Vagina (tissue), 2 donors: ENCODE measurements around the gene RALGPS2. TPM values are rescaled to one million over a fixed set of nuclear protein-coding genes. Genes with fewer than 3 reads are reported as not detected.

Experiments used
- DNase-seq, 2 donors: peaks; one replicate each; pipeline ENCODE4 v3.0.0-alpha.2; 2017; ENCODE audit errors: extremely low spot score in 2 of 2
- H3K27ac ChIP-seq: fragments of 200-600 bp; sonication (generic); one replicate; pipeline ENCODE4 v1.5.1; 2019
- H3K27me3 ChIP-seq: fragments of 200-600 bp; sonication (generic); one replicate; pipeline ENCODE4 v1.5.1; 2019
- H3K36me3 ChIP-seq, 2 donors: fragments of 200-600 bp; sonication (generic); one replicate each; pipeline ENCODE4 v1.5.1; 2017 to 2019
- H3K4me1 ChIP-seq: fragments of 200-600 bp; sonication (generic); one replicate; pipeline ENCODE4 v1.5.1; 2019
- H3K4me3 ChIP-seq, 2 donors: fragments of 200-600 bp; sonication (generic); 1 replicate in 1 of 2; 2 replicates in 1 of 2; pipeline ENCODE4 v1.5.1; 2016 to 2019
- H3K9me3 ChIP-seq: fragments of 200-600 bp; sonication (generic); one replicate; pipeline ENCODE4 v1.5.1; 2019
- CTCF ChIP-seq, 3 experiments: fragments of 450-650 bp in 2 of 3; fragments of 200-600 bp in 1 of 3; sonication (generic) in 1 of 3; IDR thresholded peaks; one replicate each; pipeline ENCODE4 v1.5.1; 2017 to 2019; ENCODE audit warnings: antibody characterized with exemption in 3 of 3, mild to moderate bottlenecking in 2 of 3, moderate library complexity in 2 of 3
- POLR2A ChIP-seq, 2 donors: fragments of 450-650 bp; IDR thresholded peaks; one replicate each; pipeline ENCODE4 v1.6.1; 2017; ENCODE audit warnings: antibody characterized with exemption in 2 of 2, mild to moderate bottlenecking in 2 of 2, moderate library complexity in 2 of 2
- POLR2AphosphoS5 ChIP-seq, 2 donors: sonication (generic); formaldehyde crosslinking; IDR thresholded peaks; one replicate each; pipeline ENCODE4 v1.9.0; 2017; ENCODE audit warnings: antibody characterized with exemption in 2 of 2, mild to moderate bottlenecking in 2 of 2, low read depth in 1 of 2; ENCODE audit not compliant: insufficient read depth in 1 of 2
- intact Hi-C: fragments of 100-400 bp; cut with DNase I; formaldehyde crosslinking; loops from one replicate; pipeline ENCODE4 v1.15.1; 2023
- total RNA-seq: library from RNA; depleted of rRNA; stranded (reverse); fragments of >200 nt; gene quantifications from one replicate; pipeline ENCODE4 v1.2.3, GENCODE V29; 2016

The RALGPS2 gene
- total RNA-seq, 1 donor from 2014 or later = 20.4 TPM

- TF ChIP-seq POLR2A (IDR thresholded peaks at IDR 0.05) = no peak
- TF ChIP-seq POLR2AphosphoS5 (IDR thresholded peaks at IDR 0.05; ENCODE audit: insufficient read depth in 1 of 2, low read depth in 1 of 2) = no peak
- no peak for TF ChIP-seq CTCF (IDR thresholded peaks at IDR 0.05)
Measured at GRCh38 chr1:178923512-178923911, 198.5 kb downstream of the RALGPS2 start.

DNA sequence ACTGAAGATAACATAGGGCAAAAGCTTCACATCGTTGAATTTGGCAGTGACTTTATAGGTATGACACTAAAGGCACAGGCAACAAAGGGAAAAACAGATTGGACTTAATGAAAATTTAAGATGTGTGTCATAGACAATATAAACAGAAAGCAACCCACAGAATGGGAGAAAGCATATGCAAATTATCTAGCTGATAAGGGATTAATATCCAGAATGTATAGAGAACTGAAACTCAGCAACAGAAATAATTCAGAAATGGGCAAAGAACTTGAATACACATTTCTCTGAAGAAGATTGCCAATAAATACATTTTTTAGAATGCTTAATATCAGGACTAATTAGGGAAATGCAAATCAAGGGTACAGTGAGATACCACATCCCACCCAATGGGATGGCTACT lies 201.0 kb downstream of the RALGPS2 start:
- no peaks in the 10 kb centered on the region for H3K9me3 ChIP-seq
- no peak for DNase-seq
- H3K4me1 ChIP-seq = peaks cover 2% of the 10 kb centered on the region
- H3K36me3 ChIP-seq = no peaks in the 10 kb centered on the region
- no peak overlapping the region for H3K4me3 ChIP-seq
- TF ChIP-seq POLR2AphosphoS5 (IDR thresholded peaks at IDR 0.05; ENCODE audit: insufficient read depth in 1 of 2, low read depth in 1 of 2) = no peak
- TF ChIP-seq CTCF (IDR thresholded peaks at IDR 0.05) = no peak
- TF ChIP-seq POLR2A (IDR thresholded peaks at IDR 0.05) = no peak
- intact Hi-C loops = no loop called here
- H3K27me3 ChIP-seq = no peaks in the 10 kb centered on the region
- no peak overlapping the region for H3K27ac ChIP-seq

More at GRCh38 chr1:178923512-178923911, 198.5 kb downstream of the RALGPS2 start:
- H3K4me3 ChIP-seq = no peak overlapping the region
- intact Hi-C loops = no loop called here
- H3K27ac ChIP-seq = no peak overlapping the region
- H3K36me3 ChIP-seq = no peaks in the 10 kb centered on the region
- H3K4me1 ChIP-seq = no peaks in the 10 kb centered on the region
- no peaks in the 10 kb centered on the region for H3K27me3 ChIP-seq
- no peak for DNase-seq
- no peaks in the 10 kb centered on the region for H3K9me3 ChIP-seq

DNA sequence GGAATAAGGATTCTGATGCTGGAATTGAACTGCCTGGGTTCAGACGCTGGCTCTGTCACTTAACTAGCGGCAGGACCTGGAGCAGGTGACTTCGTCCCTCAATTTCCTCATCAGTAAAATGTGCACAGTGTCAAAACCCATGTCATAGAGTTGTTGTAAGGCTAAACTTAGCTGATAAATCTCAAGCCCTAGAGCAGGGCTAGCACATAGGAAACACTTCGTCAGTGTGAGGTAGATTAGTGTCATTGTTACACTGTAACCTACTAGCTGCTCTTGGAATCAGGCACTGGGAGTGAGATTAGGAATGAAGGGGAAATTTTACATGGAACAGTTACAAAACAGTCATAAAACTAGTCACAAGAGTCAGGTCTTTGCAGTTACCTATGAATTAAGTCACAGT lies 202.0 kb downstream of the RALGPS2 start:
- no peak overlapping the region for H3K27ac ChIP-seq
- DNase-seq = no peak
- intact Hi-C loops = no loop called here
- H3K36me3 ChIP-seq = no peaks in the 10 kb centered on the region
- no peak overlapping the region for H3K4me3 ChIP-seq
- no peaks in the 10 kb centered on the region for H3K27me3 ChIP-seq
- TF ChIP-seq POLR2A (IDR thresholded peaks at IDR 0.05) = no peak
- TF ChIP-seq CTCF (IDR thresholded peaks at IDR 0.05) = no peak
- no peak for TF ChIP-seq POLR2AphosphoS5 (IDR thresholded peaks at IDR 0.05; ENCODE audit: insufficient read depth in 1 of 2, low read depth in 1 of 2)
- no peaks in the 10 kb centered on the region for H3K9me3 ChIP-seq
- peaks cover 12% of the 10 kb centered on the region for H3K4me1 ChIP-seq

- H3K9me3 ChIP-seq = no peaks in the 10 kb centered on the region
- intact Hi-C loops = no loop called here
- H3K36me3 ChIP-seq = no peaks in the 10 kb centered on the region
- TF ChIP-seq CTCF (IDR thresholded peaks at IDR 0.05) (no peak), POLR2A (IDR thresholded peaks at IDR 0.05) (no peak), POLR2AphosphoS5 (IDR thresholded peaks at IDR 0.05; ENCODE audit: insufficient read depth in 1 of 2, low read depth in 1 of 2) (no peak)
- peak overlapping the region; percentile 33 for H3K27ac ChIP-seq
- no peak for DNase-seq
- peaks cover 19% of the 10 kb centered on the region for H3K4me1 ChIP-seq
- no peak overlapping the region for H3K4me3 ChIP-seq
- no peaks in the 10 kb centered on the region for H3K27me3 ChIP-seq
Measured at GRCh38 chr1:178928041-178928440, 203.0 kb downstream of the RALGPS2 start.

GRCh38 chr1:178928976-178929375 lies 203.9 kb downstream of the RALGPS2 start:
- DNase-seq = no peak
- TF ChIP-seq POLR2A (IDR thresholded peaks at IDR 0.05) = no peak
- no peak for TF ChIP-seq CTCF (IDR thresholded peaks at IDR 0.05)
- no peak for TF ChIP-seq POLR2AphosphoS5 (IDR thresholded peaks at IDR 0.05; ENCODE audit: insufficient read depth in 1 of 2, low read depth in 1 of 2)
- H3K27ac ChIP-seq = peak overlapping the region; percentile 30
- H3K27me3 ChIP-seq = no peaks in the 10 kb centered on the region
- H3K4me3 ChIP-seq = no peak overlapping the region
- intact Hi-C loops = no loop called here
- no peaks in the 10 kb centered on the region for H3K9me3 ChIP-seq
- no peaks in the 10 kb centered on the region for H3K36me3 ChIP-seq
- H3K4me1 ChIP-seq = peaks cover 29% of the 10 kb centered on the region
